Suprapubic skin (tissue), 4 donors: ENCODE results near the gene TOPBP1. TPM values are rescaled to one million over a fixed set of nuclear protein-coding genes. Genes with fewer than 3 reads are reported as not detected.

ENCODE experiments used
- DNase-seq, 2 donors: peaks; one replicate each; pipeline ENCODE4 v3.0.0-alpha.2; 2019; ENCODE audit warnings: low spot score in 2 of 2
- H3K27ac ChIP-seq: fragments of 200-600 bp; sonication (generic); one replicate; pipeline ENCODE4 v1.5.1; 2019
- H3K27me3 ChIP-seq: fragments of 200-600 bp; sonication (generic); one replicate; pipeline ENCODE4 v1.5.1; 2019
- H3K36me3 ChIP-seq: fragments of 200-600 bp; sonication (generic); one replicate; pipeline ENCODE4 v1.5.1; 2019
- H3K4me1 ChIP-seq: fragments of 200-600 bp; sonication (generic); one replicate; pipeline ENCODE4 v1.5.1; 2019
- H3K4me3 ChIP-seq: fragments of 200-600 bp; sonication (generic); one replicate; pipeline ENCODE4 v1.5.1; 2019; ENCODE audit warnings: mild to moderate bottlenecking
- H3K9me3 ChIP-seq: fragments of 200-600 bp; sonication (generic); one replicate; pipeline ENCODE4 v1.5.1; 2019
- CTCF ChIP-seq, 2 donors: fragments of 200-600 bp in 1 of 2; fragments of 450-650 bp in 1 of 2; sonication (generic) in 1 of 2; IDR thresholded peaks; one replicate each; pipeline ENCODE4 v1.5.1; 2016 to 2019; ENCODE audit warnings: antibody characterized with exemption in 2 of 2, mild to moderate bottlenecking in 1 of 2, moderate library complexity in 1 of 2
- EP300 ChIP-seq: sonication (generic); formaldehyde crosslinking; IDR thresholded peaks from one replicate; pipeline ENCODE4 v1.6.1; 2017; ENCODE audit warnings: antibody characterized with exemption
- POLR2A ChIP-seq, 2 donors: fragments of 450-650 bp; IDR thresholded peaks; one replicate each; pipeline ENCODE4 v1.6.1; 2017; ENCODE audit warnings: antibody characterized with exemption in 2 of 2, mild to moderate bottlenecking in 2 of 2, moderate library complexity in 2 of 2
- POLR2AphosphoS5 ChIP-seq, 3 donors: sonication (generic); formaldehyde crosslinking; IDR thresholded peaks; one replicate each; pipeline ENCODE4 v1.6.1; 2017; ENCODE audit warnings: antibody characterized with exemption in 3 of 3
- WGBS: methylation state at CpG from one replicate; pipeline ENCODE4 v1.1.5; 2018; 5-methylcytosine and 5-hydroxymethylcytosine counted together
- total RNA-seq, 4 donors: library from RNA; depleted of rRNA; stranded (reverse); fragments of >200 nt; gene quantifications; one replicate each; pipeline ENCODE4 v1.1.0, GENCODE V29; 2016

Gene TOPBP1
- total RNA-seq, 4 donors from 2014 or later = 26.3 to 55.8 (median 33.8) TPM

DNA sequence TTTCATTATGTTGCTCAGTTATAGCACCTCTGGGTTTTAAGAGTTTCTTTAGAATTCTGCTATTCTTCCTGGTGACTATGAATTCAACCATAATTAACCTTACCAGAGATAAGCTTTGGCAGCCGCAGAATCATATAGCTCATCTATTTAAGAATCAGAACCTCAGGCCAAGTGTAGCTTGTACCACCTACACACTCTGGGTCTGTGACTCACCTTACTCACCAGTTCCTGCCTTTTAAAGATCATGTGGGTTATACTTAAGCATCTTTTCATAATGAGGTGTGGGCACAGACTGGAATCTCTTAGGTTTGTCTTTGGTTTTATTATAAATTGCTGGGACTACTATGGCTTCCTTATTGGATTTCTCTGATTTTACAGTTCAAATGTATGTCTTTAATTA is 66.4 kb downstream of the TOPBP1 start:
- H3K36me3 ChIP-seq = no peaks in the 10 kb centered on the region
- H3K9me3 ChIP-seq = no peaks in the 10 kb centered on the region
- 79% methylated on average over 1 of the region's 1 CpG for WGBS
- TF ChIP-seq CTCF (IDR thresholded peaks at IDR 0.05) (no peak), POLR2A (IDR thresholded peaks at IDR 0.05) (no peak), POLR2AphosphoS5 (IDR thresholded peaks at IDR 0.05) (no peak), EP300 (no peak)
- DNase-seq = no peak
- H3K27ac ChIP-seq = no peak overlapping the region
- H3K27me3 ChIP-seq = no peaks in the 10 kb centered on the region
- H3K4me3 ChIP-seq = no peak overlapping the region
- peaks cover 4% of the 10 kb centered on the region for H3K4me1 ChIP-seq

- H3K9me3 ChIP-seq = no peaks in the 10 kb centered on the region
- H3K4me1 ChIP-seq = peaks cover 11% of the 10 kb centered on the region
- H3K4me3 ChIP-seq = no peak overlapping the region
- H3K36me3 ChIP-seq = peaks cover 16% of the 10 kb centered on the region
- WGBS = 88% methylated on average over 2 of the region's 2 CpGs
- no peak overlapping the region for H3K27ac ChIP-seq
- TF ChIP-seq CTCF (IDR thresholded peaks at IDR 0.05) (no peak), POLR2A (IDR thresholded peaks at IDR 0.05) (no peak), EP300 (no peak)
- DNase-seq = no peak
- no peaks in the 10 kb centered on the region for H3K27me3 ChIP-seq
Measured at GRCh38 chr3:133593243-133593642, 68.5 kb downstream of the TOPBP1 start.

DNA sequence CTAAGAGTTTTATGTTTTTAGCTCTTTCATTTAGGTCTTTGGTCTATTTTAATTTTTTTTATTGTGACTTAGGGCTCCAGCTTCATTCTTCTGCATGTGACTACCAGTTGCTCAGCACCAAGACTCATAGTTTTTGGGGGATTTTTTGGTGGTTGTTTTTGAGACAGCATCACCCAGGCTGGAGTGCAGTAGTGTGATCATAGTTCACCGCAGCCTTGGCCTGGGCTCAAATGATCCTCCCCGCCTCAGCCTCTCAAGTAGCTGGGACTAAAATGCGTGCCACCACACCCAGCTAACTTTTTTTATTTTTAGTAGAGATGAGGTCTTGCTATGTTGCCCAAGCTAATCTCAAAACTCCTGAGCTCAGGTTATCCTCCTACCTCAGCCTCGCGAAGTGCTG is 68.9 kb downstream of the TOPBP1 start:
- no peak overlapping the region for H3K27ac ChIP-seq
- TF ChIP-seq EP300 = no peak
- TF ChIP-seq CTCF (IDR thresholded peaks at IDR 0.05) = no peak
- TF ChIP-seq POLR2A (IDR thresholded peaks at IDR 0.05) = no peak
- TF ChIP-seq POLR2AphosphoS5 (IDR thresholded peaks at IDR 0.05) = no peak
- H3K27me3 ChIP-seq = no peaks in the 10 kb centered on the region
- DNase-seq = no peak
- H3K9me3 ChIP-seq = no peaks in the 10 kb centered on the region
- H3K4me3 ChIP-seq = no peak overlapping the region
- peaks cover 12% of the 10 kb centered on the region for H3K4me1 ChIP-seq
- H3K36me3 ChIP-seq = peaks cover 20% of the 10 kb centered on the region
- WGBS = 81% methylated on average over 5 of the region's 5 CpGs

GRCh38 chr3:133591271-133591742 is 70.4 kb downstream of the TOPBP1 start:
- peaks cover 12% of the 10 kb centered on the region for H3K4me1 ChIP-seq
- H3K9me3 ChIP-seq = no peaks in the 10 kb centered on the region
- no peak overlapping the region for H3K4me3 ChIP-seq
- 92% methylated on average over 3 of the region's 3 CpGs for WGBS
- H3K27me3 ChIP-seq = no peaks in the 10 kb centered on the region
- no peak overlapping the region for H3K27ac ChIP-seq
- peaks cover 36% of the 10 kb centered on the region for H3K36me3 ChIP-seq
- TF ChIP-seq POLR2AphosphoS5 (IDR thresholded peaks at IDR 0.05) (no peak), CTCF (IDR thresholded peaks at IDR 0.05) (no peak), POLR2A (IDR thresholded peaks at IDR 0.05) (no peak), EP300 (no peak)
- no peak for DNase-seq

GRCh38 chr3:133589503-133589902 is 72.2 kb downstream of the TOPBP1 start:
- Histone ChIP-seq H3K4me3 (no peak overlapping the region), H3K27me3 (no peaks in the 10 kb centered on the region), H3K36me3 (peaks cover 54% of the 10 kb centered on the region), H3K9me3 (no peaks in the 10 kb centered on the region), H3K4me1 (peaks cover 12% of the 10 kb centered on the region), H3K27ac (no peak overlapping the region)
- TF ChIP-seq POLR2A (IDR thresholded peaks at IDR 0.05) = no peak
- TF ChIP-seq POLR2AphosphoS5 (IDR thresholded peaks at IDR 0.05) = no peak
- no peak for TF ChIP-seq CTCF (IDR thresholded peaks at IDR 0.05)
- TF ChIP-seq EP300 = no peak
- DNase-seq = no peak
- WGBS = 84% methylated on average over 8 of the region's 8 CpGs
